Measurements from ENCODE around the gene CCDC68.

CCDC68 gene

DNA sequence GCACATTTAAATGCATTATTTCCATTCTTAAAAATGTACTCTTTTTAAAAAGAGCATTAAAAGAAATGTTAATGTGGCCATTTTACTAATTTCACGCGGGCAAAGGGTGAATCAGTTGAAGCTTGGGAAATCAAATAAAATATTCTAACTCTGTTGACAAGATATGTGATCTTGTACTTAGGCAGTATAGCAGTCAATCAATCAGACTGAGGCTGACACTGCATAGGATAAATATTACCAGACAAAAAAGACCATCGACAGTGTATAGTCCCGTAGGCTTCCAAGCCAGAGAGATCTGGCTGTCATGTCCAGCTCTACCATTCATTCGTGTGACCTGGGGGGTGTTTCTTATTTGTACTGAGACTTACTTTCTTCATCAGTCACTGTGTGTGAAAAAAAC lies 39.8 kb upstream of the CCDC68 start:
- no peak for TF ChIP-seq FOXP2 (optimal IDR thresholded peaks at IDR 0.05; ENCODE audit: borderline replicate concordance, extremely low read depth, extremely low read length, insufficient read depth)
- TF ChIP-seq, protein P1, sequence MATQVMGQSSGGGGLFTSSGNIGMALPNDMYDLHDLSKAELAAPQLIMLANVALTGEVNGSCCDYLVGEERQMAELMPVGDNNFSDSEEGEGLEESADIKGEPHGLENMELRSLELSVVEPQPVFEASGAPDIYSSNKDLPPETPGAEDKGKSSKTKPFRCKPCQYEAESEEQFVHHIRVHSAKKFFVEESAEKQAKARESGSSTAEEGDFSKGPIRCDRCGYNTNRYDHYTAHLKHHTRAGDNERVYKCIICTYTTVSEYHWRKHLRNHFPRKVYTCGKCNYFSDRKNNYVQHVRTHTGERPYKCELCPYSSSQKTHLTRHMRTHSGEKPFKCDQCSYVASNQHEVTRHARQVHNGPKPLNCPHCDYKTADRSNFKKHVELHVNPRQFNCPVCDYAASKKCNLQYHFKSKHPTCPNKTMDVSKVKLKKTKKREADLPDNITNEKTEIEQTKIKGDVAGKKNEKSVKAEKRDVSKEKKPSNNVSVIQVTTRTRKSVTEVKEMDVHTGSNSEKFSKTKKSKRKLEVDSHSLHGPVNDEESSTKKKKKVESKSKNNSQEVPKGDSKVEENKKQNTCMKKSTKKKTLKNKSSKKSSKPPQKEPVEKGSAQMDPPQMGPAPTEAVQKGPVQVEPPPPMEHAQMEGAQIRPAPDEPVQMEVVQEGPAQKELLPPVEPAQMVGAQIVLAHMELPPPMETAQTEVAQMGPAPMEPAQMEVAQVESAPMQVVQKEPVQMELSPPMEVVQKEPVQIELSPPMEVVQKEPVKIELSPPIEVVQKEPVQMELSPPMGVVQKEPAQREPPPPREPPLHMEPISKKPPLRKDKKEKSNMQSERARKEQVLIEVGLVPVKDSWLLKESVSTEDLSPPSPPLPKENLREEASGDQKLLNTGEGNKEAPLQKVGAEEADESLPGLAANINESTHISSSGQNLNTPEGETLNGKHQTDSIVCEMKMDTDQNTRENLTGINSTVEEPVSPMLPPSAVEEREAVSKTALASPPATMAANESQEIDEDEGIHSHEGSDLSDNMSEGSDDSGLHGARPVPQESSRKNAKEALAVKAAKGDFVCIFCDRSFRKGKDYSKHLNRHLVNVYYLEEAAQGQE (IDR thresholded peaks at IDR 0.05; ENCODE audit: insufficient read depth in 1 of 2, low read depth in 2 of 2, low read length in 2 of 2) = no peak
- TF ChIP-seq TAF1 (IDR thresholded peaks at IDR 0.05; ENCODE audit: borderline replicate concordance, insufficient read depth, low read length) = no peak
- no peak for TF ChIP-seq SIN3A (IDR thresholded peaks at IDR 0.05; ENCODE audit: borderline replicate concordance, insufficient read depth, low read length)
- no peak for TF ChIP-seq POLR2AphosphoS5 (IDR thresholded peaks at IDR 0.05; ENCODE audit: low read depth, low read length)

DNA sequence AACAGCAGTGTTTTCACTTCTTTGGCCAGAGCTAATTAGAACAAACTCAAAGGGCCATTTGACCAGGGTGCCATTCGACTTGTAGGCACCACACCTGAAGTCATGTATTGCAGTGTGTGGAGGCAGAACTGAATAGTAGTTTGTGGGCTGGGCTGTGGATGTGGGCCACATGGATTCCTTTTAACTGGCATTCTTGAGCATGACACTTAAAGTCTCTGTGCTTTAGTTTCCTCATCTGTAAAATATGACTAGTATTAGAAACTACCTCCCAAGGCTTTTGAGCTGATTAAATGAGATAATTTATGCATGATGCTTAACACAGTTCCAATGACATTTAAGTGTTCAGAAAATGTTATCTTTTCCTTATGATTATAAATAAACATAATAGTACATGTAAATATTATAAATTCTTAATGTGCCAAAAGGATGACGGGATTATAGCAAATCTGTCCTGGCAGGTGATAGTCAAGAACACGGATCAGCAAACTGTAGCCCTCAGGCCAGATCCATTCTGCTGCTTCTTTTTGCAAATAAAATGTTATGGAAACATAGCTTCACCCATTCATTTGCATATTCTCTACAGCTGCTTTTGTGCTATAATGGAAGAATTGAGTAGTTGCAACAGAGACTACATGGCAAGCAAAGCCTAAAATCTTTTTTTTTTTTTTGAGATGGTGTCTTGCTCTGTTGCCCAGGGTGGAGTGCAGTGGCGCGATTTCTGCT lies 36.3 kb upstream of the CCDC68 start:
- no peak for TF ChIP-seq FOXP2 (optimal IDR thresholded peaks at IDR 0.05; ENCODE audit: borderline replicate concordance, extremely low read depth, extremely low read length, insufficient read depth)
- TF ChIP-seq, protein P1 (IDR thresholded peaks at IDR 0.05; ENCODE audit: insufficient read depth in 1 of 2, low read depth in 2 of 2, low read length in 2 of 2) = no peak

DNA sequence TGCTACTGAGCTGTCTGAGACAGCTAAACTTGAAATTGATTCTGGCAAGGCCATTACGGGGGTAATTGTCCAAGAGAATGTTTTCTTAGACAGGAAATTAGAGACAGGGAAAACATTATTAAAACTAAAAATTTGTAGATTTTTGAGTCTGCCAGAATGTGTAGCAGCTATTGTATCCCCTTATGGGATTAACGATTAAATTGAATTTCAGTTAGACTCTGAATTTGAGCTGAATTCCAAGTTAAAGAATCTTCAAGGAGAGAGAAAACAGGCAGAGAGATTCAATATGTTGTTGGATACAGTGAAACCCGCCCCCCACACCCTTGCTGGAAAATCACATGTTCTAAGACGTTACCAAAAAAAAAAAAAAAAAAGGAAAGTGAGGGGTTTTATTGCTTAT lies 32.7 kb upstream of the CCDC68 start:
- TF ChIP-seq TAF1 (IDR thresholded peaks at IDR 0.05; ENCODE audit: borderline replicate concordance, insufficient read depth, low read length) (no peak), FOXP2 (optimal IDR thresholded peaks at IDR 0.05; ENCODE audit: borderline replicate concordance, extremely low read depth, extremely low read length, insufficient read depth) (no peak), POLR2AphosphoS5 (IDR thresholded peaks at IDR 0.05; ENCODE audit: low read depth, low read length) (no peak), SIN3A (IDR thresholded peaks at IDR 0.05; ENCODE audit: borderline replicate concordance, insufficient read depth, low read length) (no peak)
- TF ChIP-seq, protein P1 (IDR thresholded peaks at IDR 0.05; ENCODE audit: insufficient read depth in 1 of 2, low read depth in 2 of 2, low read length in 2 of 2) = no peak

DNA sequence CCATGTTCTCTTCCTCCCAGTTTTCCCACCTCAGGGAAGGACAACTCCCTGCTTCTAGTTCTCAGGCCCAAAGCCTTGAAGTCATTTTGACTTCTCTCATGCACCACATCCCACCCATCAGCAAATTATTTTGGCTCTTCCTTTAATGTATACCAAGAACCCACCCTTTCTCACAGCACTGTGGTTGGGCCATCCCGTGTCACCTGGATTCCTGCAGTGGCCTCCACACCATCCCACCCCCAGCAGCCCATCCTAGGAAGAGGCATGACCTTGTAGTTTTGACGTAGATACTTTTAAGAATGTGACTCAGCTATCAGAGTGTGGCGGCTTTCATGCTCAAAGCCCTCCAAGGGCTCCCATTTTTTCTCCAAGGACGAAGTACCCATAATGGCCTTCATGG lies 25.6 kb upstream of the CCDC68 start:
- TF ChIP-seq, protein P1 (IDR thresholded peaks at IDR 0.05; ENCODE audit: insufficient read depth in 1 of 2, low read depth in 2 of 2, low read length in 2 of 2) = no peak
- no peak for TF ChIP-seq SIN3A (IDR thresholded peaks at IDR 0.05; ENCODE audit: borderline replicate concordance, insufficient read depth, low read length)
- no peak for TF ChIP-seq TAF1 (IDR thresholded peaks at IDR 0.05; ENCODE audit: borderline replicate concordance, insufficient read depth, low read length)
- no peak for TF ChIP-seq POLR2AphosphoS5 (IDR thresholded peaks at IDR 0.05; ENCODE audit: low read depth, low read length)
- no peak for TF ChIP-seq FOXP2 (optimal IDR thresholded peaks at IDR 0.05; ENCODE audit: borderline replicate concordance, extremely low read depth, extremely low read length, insufficient read depth)

DNA sequence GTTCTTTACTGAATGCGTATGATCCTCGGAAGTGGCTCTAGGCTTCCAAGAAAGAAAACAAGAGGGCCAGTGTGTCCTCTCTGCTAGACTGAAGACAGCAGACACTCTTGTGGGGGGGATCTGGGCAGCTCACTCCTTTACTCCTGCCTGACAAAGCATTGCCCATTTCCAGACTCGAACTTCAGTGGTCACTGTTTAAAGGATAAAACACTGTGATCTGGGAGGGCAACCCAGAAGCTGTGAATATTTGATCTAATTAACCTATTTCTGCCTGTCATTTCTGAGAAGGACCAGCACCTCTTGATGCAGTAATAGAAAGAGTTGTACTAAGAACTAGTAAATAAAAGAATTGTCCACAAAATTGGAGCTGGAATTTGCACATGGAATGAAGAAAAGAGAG lies 24.5 kb upstream of the CCDC68 start:
- TF ChIP-seq TAF1 (IDR thresholded peaks at IDR 0.05; ENCODE audit: borderline replicate concordance, insufficient read depth, low read length) (no peak), SIN3A (IDR thresholded peaks at IDR 0.05; ENCODE audit: borderline replicate concordance, insufficient read depth, low read length) (no peak), POLR2AphosphoS5 (IDR thresholded peaks at IDR 0.05; ENCODE audit: low read depth, low read length) (no peak), FOXP2 (optimal IDR thresholded peaks at IDR 0.05; ENCODE audit: borderline replicate concordance, extremely low read depth, extremely low read length, insufficient read depth) (no peak)
- TF ChIP-seq, protein P1 (IDR thresholded peaks at IDR 0.05; ENCODE audit: insufficient read depth in 1 of 2, low read depth in 2 of 2, low read length in 2 of 2) = no peak

All from PFSK-1 (cell line).